Retinal pigment epithelial cell (primary cell): ENCODE measurements around the gene KPNA5.

ENCODE experiments used
- DNase-seq: peaks from one replicate; pipeline ENCODE4 v3.0.0-alpha.2; 2010; ENCODE audit warnings: low read depth
- H3K4me3 ChIP-seq: 2 replicates; pipeline ENCODE4 v1.5.1; 2011; ENCODE audit warnings: mild to moderate bottlenecking, low read length, control low read depth, moderate library complexity
- TF ChIP-seq, protein P1 (sequence below): conservative IDR thresholded peaks from 2 replicates; pipeline ENCODE4 v1.5.1; 2011; ENCODE audit warnings: low read depth, low read length, control low read depth, inconsistent platforms

The KPNA5 gene

GRCh38 chr6:116764961-116765841 lies 84.2 kb downstream of the KPNA5 start, which contains the start of gene FAM162B:
Gene FAM162B, minus strand, starts transcription at chr6:116765719. Its CDS starts 143 bp downstream, at chr6:116765576.
- DNase-seq: no peak
- H3K4me3 ChIP-seq: peak within 1 kb of the TSS; percentile 53
- TF ChIP-seq, protein P1, sequence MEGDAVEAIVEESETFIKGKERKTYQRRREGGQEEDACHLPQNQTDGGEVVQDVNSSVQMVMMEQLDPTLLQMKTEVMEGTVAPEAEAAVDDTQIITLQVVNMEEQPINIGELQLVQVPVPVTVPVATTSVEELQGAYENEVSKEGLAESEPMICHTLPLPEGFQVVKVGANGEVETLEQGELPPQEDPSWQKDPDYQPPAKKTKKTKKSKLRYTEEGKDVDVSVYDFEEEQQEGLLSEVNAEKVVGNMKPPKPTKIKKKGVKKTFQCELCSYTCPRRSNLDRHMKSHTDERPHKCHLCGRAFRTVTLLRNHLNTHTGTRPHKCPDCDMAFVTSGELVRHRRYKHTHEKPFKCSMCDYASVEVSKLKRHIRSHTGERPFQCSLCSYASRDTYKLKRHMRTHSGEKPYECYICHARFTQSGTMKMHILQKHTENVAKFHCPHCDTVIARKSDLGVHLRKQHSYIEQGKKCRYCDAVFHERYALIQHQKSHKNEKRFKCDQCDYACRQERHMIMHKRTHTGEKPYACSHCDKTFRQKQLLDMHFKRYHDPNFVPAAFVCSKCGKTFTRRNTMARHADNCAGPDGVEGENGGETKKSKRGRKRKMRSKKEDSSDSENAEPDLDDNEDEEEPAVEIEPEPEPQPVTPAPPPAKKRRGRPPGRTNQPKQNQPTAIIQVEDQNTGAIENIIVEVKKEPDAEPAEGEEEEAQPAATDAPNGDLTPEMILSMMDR: no peak

DNA sequence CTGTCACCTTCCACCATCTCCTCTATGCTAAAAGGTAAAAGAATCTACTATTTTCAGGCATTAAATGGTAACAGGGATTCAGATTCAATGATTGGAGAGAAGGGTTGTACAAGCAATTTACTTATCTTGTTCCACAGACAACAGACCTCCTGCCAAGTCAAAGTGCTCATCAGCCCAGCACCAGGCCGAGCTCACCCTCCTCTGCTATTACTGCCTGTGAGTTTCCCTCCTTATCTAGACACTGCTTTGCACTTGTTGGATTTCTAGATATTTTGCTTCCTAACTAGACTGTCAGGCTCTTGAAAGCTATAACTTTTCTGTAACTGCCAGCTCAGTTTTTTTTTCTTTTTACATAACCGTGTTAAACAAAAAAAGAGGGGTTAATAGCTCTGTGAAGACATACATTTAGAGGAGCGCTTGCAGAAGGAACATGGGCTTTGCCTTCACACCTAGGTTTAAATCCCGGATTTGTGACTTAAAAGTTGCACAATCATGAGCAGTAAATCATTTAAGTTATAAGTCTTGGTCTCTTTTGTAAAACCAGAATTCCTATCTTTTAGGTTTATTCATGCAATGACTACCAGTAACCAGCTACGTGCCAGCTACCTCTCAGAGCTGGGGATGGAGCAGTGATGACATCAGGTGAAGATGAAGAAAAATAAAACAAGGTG lies 85.6 kb downstream of the KPNA5 start:
- H3K4me3 ChIP-seq: no peak overlapping the region
- DNase-seq: no peak
- TF ChIP-seq, protein P1: no peak

DNA sequence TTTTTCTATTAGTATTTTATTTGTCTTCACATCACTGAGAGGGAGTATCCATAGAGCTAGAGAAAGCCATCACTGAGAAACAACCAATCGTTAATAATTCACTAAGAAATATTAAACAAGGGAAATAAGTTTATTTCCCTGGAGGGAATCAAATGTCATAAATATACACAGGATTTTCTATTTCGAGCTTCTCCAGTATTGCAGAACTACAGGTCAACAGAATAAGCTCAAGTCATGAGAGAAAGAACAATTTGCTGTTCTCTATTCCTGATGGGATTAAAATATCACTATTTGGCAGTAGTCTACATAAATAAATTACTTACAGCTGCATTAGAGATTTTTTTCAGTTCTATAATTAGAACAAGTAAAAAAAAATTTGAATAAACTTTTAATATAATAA lies 86.7 kb downstream of the KPNA5 start:
- no peak for DNase-seq
- TF ChIP-seq, protein P1: no peak
- H3K4me3 ChIP-seq: no peak overlapping the region

GRCh38 chr6:116772450-116772849 lies 91.4 kb downstream of the KPNA5 start:
- no peak overlapping the region for H3K4me3 ChIP-seq
- TF ChIP-seq, protein P1: no peak
- DNase-seq: no peak

GRCh38 chr6:116773886-116774285 lies 92.9 kb downstream of the KPNA5 start:
- DNase-seq: no peak
- H3K4me3 ChIP-seq: no peak overlapping the region
- TF ChIP-seq, protein P1: no peak

DNA sequence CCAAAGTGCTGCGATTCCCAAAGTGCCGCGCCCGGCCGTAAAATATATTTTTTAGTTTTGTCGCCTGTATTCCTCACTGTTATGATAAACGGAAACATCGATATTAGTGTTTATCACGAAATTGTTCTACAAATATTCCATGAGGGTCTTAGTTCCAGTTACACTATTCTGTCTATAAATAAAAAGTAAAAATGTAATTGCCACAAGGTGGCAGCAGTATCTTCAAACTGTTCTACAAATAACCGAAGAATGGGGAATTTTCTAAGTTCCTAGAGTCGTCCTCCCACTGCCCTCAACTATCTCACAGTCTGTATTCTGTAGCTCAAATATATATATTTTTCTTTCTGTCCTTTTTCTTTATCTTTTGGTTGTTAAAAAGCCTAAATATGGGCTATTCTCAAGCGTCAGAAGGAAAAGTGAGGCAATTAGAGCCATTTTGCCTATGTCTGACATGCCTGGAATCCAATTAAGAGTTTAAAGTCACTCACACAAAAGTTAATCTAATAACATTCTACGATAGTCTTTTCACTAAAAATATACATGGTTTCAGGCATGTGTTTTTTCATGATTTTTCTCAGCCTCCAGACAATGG lies 98.7 kb downstream of the KPNA5 start:
- DNase-seq: no peak
- TF ChIP-seq, protein P1: peak; percentile 45
- peak overlapping the region; percentile 16 for H3K4me3 ChIP-seq
